Mesenchymal stem cell (in vitro differentiated cells and primary cell): ENCODE measurements around the gene NTSR1.

Experiments
- DNase-seq: peaks from one replicate; pipeline ENCODE4 v3.0.0-alpha.2; 2013
- H2AFZ ChIP-seq: one replicate; pipeline ENCODE4 v1.6.1; 2013; ENCODE audit warnings: low read depth, mild to moderate bottlenecking, control low read depth, inconsistent platforms, low read length, moderate library complexity
- H2AK5ac ChIP-seq: 2 replicates; pipeline ENCODE4 v1.6.1; 2013; ENCODE audit warnings: low read length, moderate library complexity, mild to moderate bottlenecking, inconsistent platforms; ENCODE audit not compliant: severe bottlenecking
- H2BK120ac ChIP-seq: one replicate; pipeline ENCODE4 v1.6.1; 2013; ENCODE audit warnings: low read depth, mild to moderate bottlenecking, inconsistent platforms, low read length, moderate library complexity
- H2BK12ac ChIP-seq, 2 experiments: one replicate each; pipeline ENCODE4 v1.6.1; 2013; ENCODE audit warnings: inconsistent platforms in 2 of 2, low read length in 2 of 2, mild to moderate bottlenecking in 2 of 2, moderate library complexity in 2 of 2, control low read depth in 1 of 2
- H2BK15ac ChIP-seq: one replicate; pipeline ENCODE4 v1.6.1; 2013; ENCODE audit warnings: mild to moderate bottlenecking, low read depth, inconsistent platforms; ENCODE audit not compliant: poor library complexity, severe bottlenecking
- H2BK5ac ChIP-seq: 2 replicates; pipeline ENCODE4 v1.6.1; 2013; ENCODE audit warnings: low read depth, mild to moderate bottlenecking, low read length, control low read depth, inconsistent platforms; ENCODE audit not compliant: poor library complexity, severe bottlenecking
- H3K14ac ChIP-seq, 2 experiments: one replicate each; pipeline ENCODE4 v1.6.1; 2013; ENCODE audit warnings: inconsistent platforms in 2 of 2, low read length in 2 of 2, control low read depth in 1 of 2, mild to moderate bottlenecking in 1 of 2, moderate library complexity in 1 of 2
- H3K18ac ChIP-seq, 2 experiments: one replicate each; pipeline ENCODE4 v1.6.1; 2013; ENCODE audit warnings: inconsistent platforms in 2 of 2, low read length in 2 of 2, control low read depth in 1 of 2, low read depth in 1 of 2, mild to moderate bottlenecking in 1 of 2
- H3K23ac ChIP-seq, 2 experiments: one replicate each; pipeline ENCODE4 v1.6.1; 2013; ENCODE audit warnings: inconsistent platforms in 2 of 2, low read length in 2 of 2, mild to moderate bottlenecking in 2 of 2, moderate library complexity in 2 of 2, control low read depth in 1 of 2
- H3K27ac ChIP-seq: 2 replicates; pipeline ENCODE4 v1.5.1; 2013; ENCODE audit warnings: mild to moderate bottlenecking, moderate library complexity, low read length, control low read depth, inconsistent platforms; ENCODE audit not compliant: poor library complexity, severe bottlenecking
- H3K27me3 ChIP-seq, 2 experiments: 2 replicates each; pipeline versions ENCODE4 v1.6.1 to v1.7.0; 2013; ENCODE audit warnings: low read length in 2 of 2, mild to moderate bottlenecking in 2 of 2, moderate library complexity in 2 of 2, control low read depth in 1 of 2, inconsistent platforms in 1 of 2; ENCODE audit not compliant: control insufficient read depth in 1 of 2, insufficient read depth in 1 of 2
- H3K36me3 ChIP-seq, 2 experiments: 2 replicates each; pipeline versions ENCODE4 v1.6.1 to v1.7.0; 2013; ENCODE audit warnings: low read length in 2 of 2, control low read depth in 1 of 2, inconsistent platforms in 1 of 2, low read depth in 1 of 2, mild to moderate bottlenecking in 1 of 2; ENCODE audit not compliant: insufficient read depth in 2 of 2, control insufficient read depth in 1 of 2
- H3K4ac ChIP-seq, 2 experiments: one replicate each; pipeline ENCODE4 v1.6.1; 2013; ENCODE audit warnings: inconsistent platforms in 2 of 2, low read length in 2 of 2, mild to moderate bottlenecking in 2 of 2, moderate library complexity in 2 of 2, control low read depth in 1 of 2, low read depth in 1 of 2
- H3K4me1 ChIP-seq: 2 replicates; pipeline ENCODE4 v1.6.1; 2013; ENCODE audit warnings: low read depth, low read length, control low read depth; ENCODE audit not compliant: control insufficient read depth, insufficient read depth
- H3K4me2 ChIP-seq: 2 replicates; pipeline ENCODE4 v1.6.1; 2013; ENCODE audit warnings: low read length, mild to moderate bottlenecking, inconsistent platforms; ENCODE audit not compliant: poor library complexity, severe bottlenecking
- H3K4me3 ChIP-seq, 2 experiments: 2 replicates each; pipeline versions ENCODE4 v1.5.1 to v1.7.0; 2013; ENCODE audit warnings: low read length in 2 of 2, mild to moderate bottlenecking in 2 of 2, control low read depth in 1 of 2, low read depth in 1 of 2; ENCODE audit not compliant: insufficient read depth in 1 of 2
- H3K79me1 ChIP-seq: replicated peaks from 2 replicates; pipeline ENCODE4 v1.6.1; 2013; ENCODE audit warnings: mild to moderate bottlenecking, control low read depth, low read length, inconsistent platforms; ENCODE audit not compliant: poor library complexity, severe bottlenecking
- H3K9ac ChIP-seq: 2 replicates; pipeline ENCODE4 v1.7.0; 2013; ENCODE audit warnings: mild to moderate bottlenecking, low read length, moderate library complexity
- H3K9me3 ChIP-seq: 2 replicates; pipeline ENCODE4 v1.7.0; 2013; ENCODE audit warnings: mild to moderate bottlenecking, low read length; ENCODE audit not compliant: control insufficient read depth
- H4K8ac ChIP-seq: one replicate; pipeline ENCODE4 v1.6.1; 2013; ENCODE audit warnings: inconsistent platforms, mild to moderate bottlenecking, low read length, moderate library complexity
- H4K91ac ChIP-seq: one replicate; pipeline ENCODE4 v1.6.1; 2013; ENCODE audit warnings: mild to moderate bottlenecking, low read length, inconsistent platforms
- WGBS: methylation state at CpG from one replicate; pipeline ENCODE4 v1.1.7; 2013; ENCODE audit warnings: mixed read lengths; 5-methylcytosine and 5-hydroxymethylcytosine counted together

The NTSR1 gene

GRCh38 chr20:62661647-62662046, 47.0 kb upstream of the NTSR1 start:
- no peak overlapping the region for H3K27ac ChIP-seq
- no peak overlapping the region for H2BK120ac ChIP-seq
- no peak for DNase-seq
- no peak overlapping the region for H3K18ac ChIP-seq
- H3K23ac ChIP-seq, result no peak overlapping the region
- H3K4me1 ChIP-seq, result peaks cover 14% of the 10 kb centered on the region
- no peak overlapping the region for H3K4me3 ChIP-seq
- no peak overlapping the region for H2AFZ ChIP-seq
- peak overlapping the region; percentile 45 for H3K9ac ChIP-seq
- H3K36me3 ChIP-seq, result peaks cover 0 to 87% of the 10 kb centered on the region in 2 experiments
- no peak overlapping the region for H2AK5ac ChIP-seq
- peaks cover 10% of the 10 kb centered on the region for H3K79me1 ChIP-seq
- no peak overlapping the region for H2BK5ac ChIP-seq
- no peak overlapping the region for H2BK12ac ChIP-seq
- no peak overlapping the region for H2BK15ac ChIP-seq
- peaks cover 0 to 5% of the 10 kb centered on the region in 2 experiments for H3K27me3 ChIP-seq
- H3K14ac ChIP-seq, result no peak overlapping the region
- no peak overlapping the region for H4K8ac ChIP-seq
- no peak overlapping the region for H4K91ac ChIP-seq
- no peak overlapping the region for H3K4ac ChIP-seq
- H3K9me3 ChIP-seq, result no peaks in the 10 kb centered on the region
- H3K4me2 ChIP-seq, result no peak overlapping the region
- WGBS, result 90% methylated on average over 11 of the region's 11 CpGs

GRCh38 chr20:62662422-62662821, 46.2 kb upstream of the NTSR1 start:
- Histone ChIP-seq H2BK5ac (no peak overlapping the region), H3K36me3 (peaks cover 0 to 81% of the 10 kb centered on the region in 2 experiments), H3K9me3 (no peaks in the 10 kb centered on the region), H3K27ac (no peak overlapping the region), H3K9ac (peak overlapping the region; percentile 45), H3K4ac (no peak overlapping the region), H3K18ac (no peak overlapping the region), H2BK15ac (no peak overlapping the region), H2BK120ac (no peak overlapping the region), H3K4me2 (no peak overlapping the region), H4K91ac (no peak overlapping the region), H3K4me3 (no peak overlapping the region), H2AK5ac (no peak overlapping the region), H2AFZ (no peak overlapping the region), H3K4me1 (peaks cover 18% of the 10 kb centered on the region), H3K23ac (no peak overlapping the region), H2BK12ac (no peak overlapping the region), H3K14ac (no peak overlapping the region), H3K79me1 (peaks cover 7% of the 10 kb centered on the region), H4K8ac (no peak overlapping the region), H3K27me3 (peaks cover 0 to 5% of the 10 kb centered on the region in 2 experiments)
- DNase-seq, result peak; percentile 40
- WGBS, result 45% methylated on average over 4 of the region's 6 CpGs

GRCh38 chr20:62663145-62664018, 45.3 kb upstream of the NTSR1 start:
- no peak for DNase-seq
- H3K79me1 ChIP-seq, result peaks cover 3% of the 10 kb centered on the region
- no peak overlapping the region for H2BK5ac ChIP-seq
- no peak overlapping the region for H2BK120ac ChIP-seq
- H3K14ac ChIP-seq, result no peak overlapping the region
- 66% methylated on average over 24 of the region's 24 CpGs for WGBS
- H3K27ac ChIP-seq, result no peak overlapping the region
- H3K4ac ChIP-seq, result no peak overlapping the region
- H3K27me3 ChIP-seq, result peaks cover 0 to 5% of the 10 kb centered on the region in 2 experiments
- H4K8ac ChIP-seq, result no peak overlapping the region
- H3K9ac ChIP-seq, result no peak overlapping the region
- no peak overlapping the region for H3K4me3 ChIP-seq
- peaks cover 0 to 77% of the 10 kb centered on the region in 2 experiments for H3K36me3 ChIP-seq
- H2BK12ac ChIP-seq, result no peak overlapping the region
- no peak overlapping the region for H2BK15ac ChIP-seq
- H3K4me1 ChIP-seq, result peaks cover 27% of the 10 kb centered on the region
- no peak overlapping the region for H3K23ac ChIP-seq
- no peak overlapping the region for H4K91ac ChIP-seq
- no peak overlapping the region for H2AK5ac ChIP-seq
- no peak overlapping the region for H2AFZ ChIP-seq
- no peaks in the 10 kb centered on the region for H3K9me3 ChIP-seq
- H3K4me2 ChIP-seq, result no peak overlapping the region
- H3K18ac ChIP-seq, result no peak overlapping the region

GRCh38 chr20:62664019-62664971, 44.3 kb upstream of the NTSR1 start:
- no peak overlapping the region for H3K14ac ChIP-seq
- no peak overlapping the region for H3K18ac ChIP-seq
- H2AK5ac ChIP-seq, result no peak overlapping the region
- DNase-seq, result no peak
- H3K4ac ChIP-seq, result no peak overlapping the region
- H3K36me3 ChIP-seq, result peaks cover 0 to 76% of the 10 kb centered on the region in 2 experiments
- H3K9me3 ChIP-seq, result no peaks in the 10 kb centered on the region
- no peak overlapping the region for H3K4me2 ChIP-seq
- no peak overlapping the region for H4K91ac ChIP-seq
- no peak overlapping the region for H3K4me3 ChIP-seq
- H2BK5ac ChIP-seq, result no peak overlapping the region
- no peak overlapping the region for H3K27ac ChIP-seq
- H3K27me3 ChIP-seq, result peaks cover 0 to 8% of the 10 kb centered on the region in 2 experiments
- peaks cover 1% of the 10 kb centered on the region for H3K79me1 ChIP-seq
- H3K4me1 ChIP-seq, result peaks cover 29% of the 10 kb centered on the region
- no peak overlapping the region for H2BK15ac ChIP-seq
- no peak overlapping the region for H2BK12ac ChIP-seq
- H4K8ac ChIP-seq, result no peak overlapping the region
- H3K23ac ChIP-seq, result no peak overlapping the region
- 79% methylated on average over 18 of the region's 18 CpGs for WGBS
- H3K9ac ChIP-seq, result no peak overlapping the region
- no peak overlapping the region for H2AFZ ChIP-seq
- H2BK120ac ChIP-seq, result no peak overlapping the region
